Glomerular visceral epithelial cell (primary cell): ENCODE data around the gene THAP7.

Source experiments
- DNase-seq: peaks from one replicate; pipeline ENCODE4 v3.0.0-alpha.2; 2016; ENCODE audit errors: extremely low spot score

The THAP7 gene

GRCh38 chr22:20964090-20964798 is 37.7 kb downstream of the THAP7 start:
- DNase-seq = no peak

GRCh38 chr22:20963201-20964052 is 38.5 kb downstream of the THAP7 start:
- no peak for DNase-seq

- no peak for DNase-seq
These were observed 39.4 kb downstream of the THAP7 start for GRCh38 chr22:20962491-20962945.

- no peak for DNase-seq
These were observed 41.3 kb downstream of the THAP7 start for GRCh38 chr22:20960609-20961008.

GRCh38 chr22:20959578-20960461 is 42.1 kb downstream of the THAP7 start:
- DNase-seq = no peak

GRCh38 chr22:20957683-20958431 is 44.1 kb downstream of the THAP7 start:
- DNase-seq = peak; percentile 48

- DNase-seq = no peak
These were observed 44.7 kb downstream of the THAP7 start for GRCh38 chr22:20957102-20957682.

GRCh38 chr22:20956258-20957101 is 45.4 kb downstream of the THAP7 start:
- peak; percentile 21 for DNase-seq

GRCh38 chr22:20955548-20955947 is 46.4 kb downstream of the THAP7 start:
- no peak for DNase-seq

GRCh38 chr22:20953668-20954500 is 48.0 kb downstream of the THAP7 start:
- no peak for DNase-seq

GRCh38 chr22:20953342-20953608 is 48.6 kb downstream of the THAP7 start:
- DNase-seq = no peak

- no peak for DNase-seq
These were observed 49.2 kb downstream of the THAP7 start for GRCh38 chr22:20952544-20953341.

GRCh38 chr22:20951932-20952380 is 50.0 kb downstream of the THAP7 start:
- DNase-seq = no peak

- peak; percentile 15 for DNase-seq
These were observed 50.6 kb downstream of the THAP7 start for GRCh38 chr22:20951151-20951931.

GRCh38 chr22:20949698-20950183 is 52.2 kb downstream of the THAP7 start:
- no peak for DNase-seq
